ENCODE results near the gene ERBB4.

DNA sequence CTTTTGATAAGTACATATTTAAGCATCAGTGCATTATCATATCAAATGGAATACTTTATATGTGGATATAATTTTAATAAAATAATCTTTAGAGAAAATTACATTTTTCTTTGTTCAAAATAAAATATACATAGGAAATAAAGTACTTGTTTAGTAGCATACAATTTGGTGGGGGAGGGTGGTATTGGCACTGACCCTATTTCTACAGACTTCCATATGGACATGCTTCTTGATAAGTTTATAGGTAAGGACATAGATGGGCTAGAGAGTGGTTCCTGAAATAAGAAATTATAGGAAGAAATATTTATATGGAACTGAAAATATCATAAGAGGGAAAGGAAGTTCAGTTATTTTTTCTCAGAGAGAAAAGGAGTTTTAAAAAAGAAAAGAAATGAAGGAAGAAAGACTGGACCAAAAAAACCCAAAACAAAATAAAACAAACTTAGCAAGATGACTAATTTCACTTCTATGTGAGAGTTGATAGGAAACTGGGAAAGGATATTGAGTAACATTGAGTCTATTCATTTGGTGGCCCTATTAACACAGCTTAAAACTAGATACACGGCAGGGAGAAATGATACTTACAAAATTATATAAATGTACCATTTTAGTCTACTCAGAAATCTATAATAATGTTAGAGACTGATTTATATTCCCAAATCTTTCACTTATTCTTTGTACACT lies 505.9 kb downstream of the ERBB4 start:
- TF ChIP-seq, protein P1, sequence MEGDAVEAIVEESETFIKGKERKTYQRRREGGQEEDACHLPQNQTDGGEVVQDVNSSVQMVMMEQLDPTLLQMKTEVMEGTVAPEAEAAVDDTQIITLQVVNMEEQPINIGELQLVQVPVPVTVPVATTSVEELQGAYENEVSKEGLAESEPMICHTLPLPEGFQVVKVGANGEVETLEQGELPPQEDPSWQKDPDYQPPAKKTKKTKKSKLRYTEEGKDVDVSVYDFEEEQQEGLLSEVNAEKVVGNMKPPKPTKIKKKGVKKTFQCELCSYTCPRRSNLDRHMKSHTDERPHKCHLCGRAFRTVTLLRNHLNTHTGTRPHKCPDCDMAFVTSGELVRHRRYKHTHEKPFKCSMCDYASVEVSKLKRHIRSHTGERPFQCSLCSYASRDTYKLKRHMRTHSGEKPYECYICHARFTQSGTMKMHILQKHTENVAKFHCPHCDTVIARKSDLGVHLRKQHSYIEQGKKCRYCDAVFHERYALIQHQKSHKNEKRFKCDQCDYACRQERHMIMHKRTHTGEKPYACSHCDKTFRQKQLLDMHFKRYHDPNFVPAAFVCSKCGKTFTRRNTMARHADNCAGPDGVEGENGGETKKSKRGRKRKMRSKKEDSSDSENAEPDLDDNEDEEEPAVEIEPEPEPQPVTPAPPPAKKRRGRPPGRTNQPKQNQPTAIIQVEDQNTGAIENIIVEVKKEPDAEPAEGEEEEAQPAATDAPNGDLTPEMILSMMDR (IDR thresholded peaks at IDR 0.05) = no peak
- no peak for TF ChIP-seq POLR2AphosphoS5 (IDR thresholded peaks at IDR 0.05)
- no peak for TF ChIP-seq POLR2A (IDR thresholded peaks at IDR 0.05)

All from prostate gland (tissue), 2 donors.